GM12878 (cell line): ENCODE measurements around the gene TMPRSS9. TPM values are rescaled to one million over a fixed set of nuclear protein-coding genes. Genes with fewer than 3 reads are reported as not detected.

Source experiments
- ASH2L ChIP-seq: fragments of 300-600, 200-600 bp; sonication (generic); IDR thresholded peaks from 2 replicates; pipeline ENCODE4 v1.6.1; 2017; ENCODE audit warnings: low read depth, mild to moderate bottlenecking, borderline replicate concordance
- BCL3 ChIP-seq: IDR thresholded peaks from 2 replicates; pipeline ENCODE4 v1.6.1; 2011; ENCODE audit warnings: borderline replicate concordance, low read depth, mild to moderate bottlenecking, moderate library complexity, low read length; ENCODE audit not compliant: insufficient read depth, poor library complexity, severe bottlenecking
- CEBPB ChIP-seq, 2 experiments: fragments of 150-350 bp in 1 of 2; IDR thresholded peaks; 2 replicates each; pipeline ENCODE4 v1.6.1; 2012 to 2014; ENCODE audit warnings: low read depth in 2 of 2, low read length in 2 of 2, borderline replicate concordance in 1 of 2, inconsistent platforms in 1 of 2
- IRF3 ChIP-seq: fragments of 450-650 bp; IDR thresholded peaks from 2 replicates; pipeline ENCODE4 v1.6.1; 2014; ENCODE audit warnings: mild to moderate bottlenecking
- RB1 ChIP-seq: fragments of 450-650 bp; formaldehyde crosslinking; IDR thresholded peaks from 2 replicates; pipeline ENCODE4 v1.6.1; 2017; ENCODE audit warnings: mild to moderate bottlenecking, borderline replicate concordance
- RBBP5 ChIP-seq: fragments of 200-600 bp; sonication (generic); conservative IDR thresholded peaks from 2 replicates; pipeline ENCODE4 v1.6.1; 2016
- SMC3 ChIP-seq: IDR thresholded peaks from 2 replicates; pipeline ENCODE4 v1.6.1; 2011; ENCODE audit warnings: low read length, improper control_type of control experiment, borderline replicate concordance
- ZNF24 ChIP-seq: fragments of 450-650 bp; IDR thresholded peaks from 2 replicates; pipeline ENCODE4 v1.6.1; 2017; ENCODE audit warnings: antibody characterized with exemption, mild to moderate bottlenecking
- polyA plus RNA-seq, 11 experiments: library from polyadenylated mRNA; depleted of rRNA in 4 of 11; unstranded in 6 of 11; stranded (reverse) in 5 of 11; fragments of >200 nt; fragmentation: Nextera tagmentation in 4 of 11; fragmentation: Illumina TruSeq in 1 of 11; extraction: Ambion mirVana in 4 of 11; extraction: Trizol in 1 of 11; gene quantifications; 1 replicate in 1 of 11; 2 replicates in 10 of 11; pipeline versions ENCODE4 v1.2.1 to v1.2.3, GENCODE V29; 2011 to 2016; ENCODE audit warnings: inconsistent platforms in 2 of 11, missing spikeins in 2 of 11, low read depth in 1 of 11
- total RNA-seq, 4 experiments: library from RNA; depleted of rRNA in 3 of 4; stranded (reverse); fragments of >200 nt in 3 of 4; fragmentation: Illumina TruSeq in 1 of 4; extraction: Trizol in 1 of 4; gene quantifications; 2 replicates each; pipeline versions ENCODE4 v1.2.1 to v1.2.3, GENCODE V29; 2013 to 2021
- TF ChIP-seq, protein P1 (sequence below): fragments of 450-650 bp; formaldehyde crosslinking; IDR thresholded peaks from 2 replicates; pipeline ENCODE4 v1.4.0; 2022; ENCODE audit warnings: mild to moderate bottlenecking, moderate library complexity
- TF ChIP-seq, protein P2 (sequence below): IDR thresholded peaks from 2 replicates; pipeline ENCODE4 v1.6.1; 2012; ENCODE audit warnings: improper control_type of control experiment, low read depth, low read length; ENCODE audit not compliant: insufficient replicate concordance
- TF ChIP-seq, protein P3 (sequence below): fragments of 450-650 bp; IDR thresholded peaks from 2 replicates; pipeline ENCODE4 v1.6.1; 2018; ENCODE audit warnings: borderline replicate concordance, mild to moderate bottlenecking; ENCODE audit not compliant: partially characterized antibody
- TF ChIP-seq, protein P4 (sequence below): fragments of 450-650 bp; IDR thresholded peaks from 2 replicates; pipeline ENCODE4 v1.6.1; 2017; ENCODE audit warnings: mild to moderate bottlenecking

The TMPRSS9 gene
- total and polyA plus RNA-seq, 10 of the 15 experiments (the other 5 are each of a cell fraction or from before 2014, with no cell fraction given): 0.24 TPM; not detected in 9

- TF ChIP-seq, protein P1, sequence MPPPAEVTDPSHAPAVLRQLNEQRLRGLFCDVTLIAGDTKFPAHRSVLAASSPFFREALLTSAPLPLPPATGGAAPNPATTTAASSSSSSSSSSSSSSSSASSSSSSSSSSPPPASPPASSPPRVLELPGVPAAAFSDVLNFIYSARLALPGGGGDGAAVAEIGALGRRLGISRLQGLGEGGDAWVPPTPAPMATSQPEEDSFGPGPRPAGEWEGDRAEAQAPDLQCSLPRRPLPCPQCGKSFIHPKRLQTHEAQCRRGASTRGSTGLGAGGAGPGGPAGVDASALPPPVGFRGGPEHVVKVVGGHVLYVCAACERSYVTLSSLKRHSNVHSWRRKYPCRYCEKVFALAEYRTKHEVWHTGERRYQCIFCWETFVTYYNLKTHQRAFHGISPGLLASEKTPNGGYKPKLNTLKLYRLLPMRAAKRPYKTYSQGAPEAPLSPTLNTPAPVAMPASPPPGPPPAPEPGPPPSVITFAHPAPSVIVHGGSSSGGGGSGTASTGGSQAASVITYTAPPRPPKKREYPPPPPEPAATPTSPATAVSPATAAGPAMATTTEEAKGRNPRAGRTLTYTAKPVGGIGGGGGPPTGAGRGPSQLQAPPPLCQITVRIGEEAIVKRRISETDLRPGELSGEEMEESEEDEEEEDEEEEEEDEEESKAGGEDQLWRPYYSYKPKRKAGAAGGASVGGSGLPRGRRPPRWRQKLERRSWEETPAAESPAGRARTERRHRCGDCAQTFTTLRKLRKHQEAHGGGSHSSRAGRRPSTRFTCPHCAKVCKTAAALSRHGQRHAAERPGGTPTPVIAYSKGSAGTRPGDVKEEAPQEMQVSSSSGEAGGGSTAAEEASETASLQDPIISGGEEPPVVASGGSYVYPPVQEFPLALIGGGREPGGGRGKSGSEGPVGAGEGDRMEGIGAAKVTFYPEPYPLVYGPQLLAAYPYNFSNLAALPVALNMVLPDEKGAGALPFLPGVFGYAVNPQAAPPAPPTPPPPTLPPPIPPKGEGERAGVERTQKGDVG: no peak
- no peak for TF ChIP-seq SMC3
- TF ChIP-seq, protein P2, sequence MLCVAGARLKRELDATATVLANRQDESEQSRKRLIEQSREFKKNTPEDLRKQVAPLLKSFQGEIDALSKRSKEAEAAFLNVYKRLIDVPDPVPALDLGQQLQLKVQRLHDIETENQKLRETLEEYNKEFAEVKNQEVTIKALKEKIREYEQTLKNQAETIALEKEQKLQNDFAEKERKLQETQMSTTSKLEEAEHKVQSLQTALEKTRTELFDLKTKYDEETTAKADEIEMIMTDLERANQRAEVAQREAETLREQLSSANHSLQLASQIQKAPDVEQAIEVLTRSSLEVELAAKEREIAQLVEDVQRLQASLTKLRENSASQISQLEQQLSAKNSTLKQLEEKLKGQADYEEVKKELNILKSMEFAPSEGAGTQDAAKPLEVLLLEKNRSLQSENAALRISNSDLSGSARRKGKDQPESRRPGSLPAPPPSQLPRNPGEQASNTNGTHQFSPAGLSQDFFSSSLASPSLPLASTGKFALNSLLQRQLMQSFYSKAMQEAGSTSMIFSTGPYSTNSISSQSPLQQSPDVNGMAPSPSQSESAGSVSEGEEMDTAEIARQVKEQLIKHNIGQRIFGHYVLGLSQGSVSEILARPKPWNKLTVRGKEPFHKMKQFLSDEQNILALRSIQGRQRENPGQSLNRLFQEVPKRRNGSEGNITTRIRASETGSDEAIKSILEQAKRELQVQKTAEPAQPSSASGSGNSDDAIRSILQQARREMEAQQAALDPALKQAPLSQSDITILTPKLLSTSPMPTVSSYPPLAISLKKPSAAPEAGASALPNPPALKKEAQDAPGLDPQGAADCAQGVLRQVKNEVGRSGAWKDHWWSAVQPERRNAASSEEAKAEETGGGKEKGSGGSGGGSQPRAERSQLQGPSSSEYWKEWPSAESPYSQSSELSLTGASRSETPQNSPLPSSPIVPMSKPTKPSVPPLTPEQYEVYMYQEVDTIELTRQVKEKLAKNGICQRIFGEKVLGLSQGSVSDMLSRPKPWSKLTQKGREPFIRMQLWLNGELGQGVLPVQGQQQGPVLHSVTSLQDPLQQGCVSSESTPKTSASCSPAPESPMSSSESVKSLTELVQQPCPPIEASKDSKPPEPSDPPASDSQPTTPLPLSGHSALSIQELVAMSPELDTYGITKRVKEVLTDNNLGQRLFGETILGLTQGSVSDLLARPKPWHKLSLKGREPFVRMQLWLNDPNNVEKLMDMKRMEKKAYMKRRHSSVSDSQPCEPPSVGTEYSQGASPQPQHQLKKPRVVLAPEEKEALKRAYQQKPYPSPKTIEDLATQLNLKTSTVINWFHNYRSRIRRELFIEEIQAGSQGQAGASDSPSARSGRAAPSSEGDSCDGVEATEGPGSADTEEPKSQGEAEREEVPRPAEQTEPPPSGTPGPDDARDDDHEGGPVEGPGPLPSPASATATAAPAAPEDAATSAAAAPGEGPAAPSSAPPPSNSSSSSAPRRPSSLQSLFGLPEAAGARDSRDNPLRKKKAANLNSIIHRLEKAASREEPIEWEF: no peak
- TF ChIP-seq IRF3: no peak
- TF ChIP-seq ASH2L: no peak
- 0 out of 2 replicates have a peak, but pooled peaks have one; percentile 79 for TF ChIP-seq RB1
- TF ChIP-seq BCL3: no peak
- no peak for TF ChIP-seq CEBPB (IDR thresholded peaks at IDR 0.05; ENCODE audit: borderline replicate concordance in 1 of 2, low read depth in 2 of 2, low read length in 2 of 2)
- no peak for TF ChIP-seq RBBP5
- TF ChIP-seq, protein P3, sequence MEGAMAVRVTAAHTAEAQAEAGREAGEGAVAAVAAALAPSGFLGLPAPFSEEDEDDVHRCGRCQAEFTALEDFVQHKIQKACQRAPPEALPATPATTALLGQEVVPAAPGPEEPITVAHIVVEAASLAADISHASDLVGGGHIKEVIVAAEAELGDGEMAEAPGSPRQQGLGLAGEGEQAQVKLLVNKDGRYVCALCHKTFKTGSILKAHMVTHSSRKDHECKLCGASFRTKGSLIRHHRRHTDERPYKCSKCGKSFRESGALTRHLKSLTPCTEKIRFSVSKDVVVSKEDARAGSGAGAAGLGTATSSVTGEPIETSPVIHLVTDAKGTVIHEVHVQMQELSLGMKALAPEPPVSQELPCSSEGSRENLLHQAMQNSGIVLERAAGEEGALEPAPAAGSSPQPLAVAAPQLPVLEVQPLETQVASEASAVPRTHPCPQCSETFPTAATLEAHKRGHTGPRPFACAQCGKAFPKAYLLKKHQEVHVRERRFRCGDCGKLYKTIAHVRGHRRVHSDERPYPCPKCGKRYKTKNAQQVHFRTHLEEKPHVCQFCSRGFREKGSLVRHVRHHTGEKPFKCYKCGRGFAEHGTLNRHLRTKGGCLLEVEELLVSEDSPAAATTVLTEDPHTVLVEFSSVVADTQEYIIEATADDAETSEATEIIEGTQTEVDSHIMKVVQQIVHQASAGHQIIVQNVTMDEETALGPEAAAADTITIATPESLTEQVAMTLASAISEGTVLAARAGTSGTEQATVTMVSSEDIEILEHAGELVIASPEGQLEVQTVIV: no peak
- no peak for TF ChIP-seq ZNF24
- TF ChIP-seq, protein P4, sequence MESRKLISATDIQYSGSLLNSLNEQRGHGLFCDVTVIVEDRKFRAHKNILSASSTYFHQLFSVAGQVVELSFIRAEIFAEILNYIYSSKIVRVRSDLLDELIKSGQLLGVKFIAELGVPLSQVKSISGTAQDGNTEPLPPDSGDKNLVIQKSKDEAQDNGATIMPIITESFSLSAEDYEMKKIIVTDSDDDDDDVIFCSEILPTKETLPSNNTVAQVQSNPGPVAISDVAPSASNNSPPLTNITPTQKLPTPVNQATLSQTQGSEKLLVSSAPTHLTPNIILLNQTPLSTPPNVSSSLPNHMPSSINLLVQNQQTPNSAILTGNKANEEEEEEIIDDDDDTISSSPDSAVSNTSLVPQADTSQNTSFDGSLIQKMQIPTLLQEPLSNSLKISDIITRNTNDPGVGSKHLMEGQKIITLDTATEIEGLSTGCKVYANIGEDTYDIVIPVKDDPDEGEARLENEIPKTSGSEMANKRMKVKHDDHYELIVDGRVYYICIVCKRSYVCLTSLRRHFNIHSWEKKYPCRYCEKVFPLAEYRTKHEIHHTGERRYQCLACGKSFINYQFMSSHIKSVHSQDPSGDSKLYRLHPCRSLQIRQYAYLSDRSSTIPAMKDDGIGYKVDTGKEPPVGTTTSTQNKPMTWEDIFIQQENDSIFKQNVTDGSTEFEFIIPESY: no peak
Observed at GRCh38 chr19:2328401-2329148, 31.5 kb upstream of the TMPRSS9 start, which contains the start of the genes LSM7 and SPPL2B (continued).
